GM13977 (cell line): ENCODE measurements around the gene C15orf39.
"Not testable (repeated sequence)": the region's sequence is repeated elsewhere in the genome, so short reads cannot be mapped to it uniquely, and the experiment has no call there.

Source experiments
- DNase-seq: peaks from one replicate; pipeline ENCODE4 v3.0.0; 2012; ENCODE audit warnings: low spot score
- in situ Hi-C: fragments of 300-500 bp; cut with MboI; formaldehyde crosslinking; loops from one replicate; pipeline ENCODE4 v1.12.0; 2022; ENCODE audit warnings: low sequenced_read_pairs, low pct_unique_long_range_greater_than_20kb, mixed read lengths, inconsistent platforms; ENCODE audit not compliant: unreplicated experiment
- TF ChIP-seq, protein P1 (sequence below): IDR thresholded peaks from 2 replicates; pipeline ENCODE4 v1.5.1; 2012; ENCODE audit warnings: mild to moderate bottlenecking, control low read depth; ENCODE audit not compliant: insufficient read depth; ENCODE audit errors: extremely low read depth, missing control alignments

The C15orf39 gene

DNA sequence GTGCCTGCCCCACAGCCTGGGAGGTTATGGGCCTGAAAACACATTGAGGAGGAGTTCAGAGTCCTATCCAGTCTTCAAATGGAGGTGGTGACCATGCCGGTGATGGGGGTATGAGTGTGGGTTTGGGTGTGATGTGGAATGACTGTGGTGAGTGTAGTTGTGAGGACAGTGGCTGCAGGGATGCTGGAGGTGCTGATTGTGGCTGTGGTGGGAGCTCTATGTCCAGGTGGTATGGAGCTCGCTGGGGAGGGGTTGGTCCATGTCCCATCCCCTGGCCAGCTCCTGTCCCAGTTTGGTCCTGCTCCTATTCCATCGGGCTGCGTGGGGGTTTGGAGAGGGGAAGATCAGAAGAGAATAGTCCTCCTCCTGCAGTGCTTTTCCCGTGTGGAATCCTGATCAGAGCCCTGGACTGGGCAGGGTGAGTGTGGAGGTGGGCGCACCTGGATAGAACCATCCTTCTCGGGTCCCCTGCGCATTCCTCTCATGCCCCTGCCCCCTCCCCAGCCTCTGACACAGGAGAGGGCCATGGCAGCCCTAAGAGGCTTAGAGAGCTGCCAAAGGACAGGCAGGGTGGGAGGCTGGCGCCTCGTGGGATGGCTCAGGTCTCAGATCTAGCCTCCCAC is 33.5 kb downstream of the C15orf39 start:
- TF ChIP-seq, protein P1, sequence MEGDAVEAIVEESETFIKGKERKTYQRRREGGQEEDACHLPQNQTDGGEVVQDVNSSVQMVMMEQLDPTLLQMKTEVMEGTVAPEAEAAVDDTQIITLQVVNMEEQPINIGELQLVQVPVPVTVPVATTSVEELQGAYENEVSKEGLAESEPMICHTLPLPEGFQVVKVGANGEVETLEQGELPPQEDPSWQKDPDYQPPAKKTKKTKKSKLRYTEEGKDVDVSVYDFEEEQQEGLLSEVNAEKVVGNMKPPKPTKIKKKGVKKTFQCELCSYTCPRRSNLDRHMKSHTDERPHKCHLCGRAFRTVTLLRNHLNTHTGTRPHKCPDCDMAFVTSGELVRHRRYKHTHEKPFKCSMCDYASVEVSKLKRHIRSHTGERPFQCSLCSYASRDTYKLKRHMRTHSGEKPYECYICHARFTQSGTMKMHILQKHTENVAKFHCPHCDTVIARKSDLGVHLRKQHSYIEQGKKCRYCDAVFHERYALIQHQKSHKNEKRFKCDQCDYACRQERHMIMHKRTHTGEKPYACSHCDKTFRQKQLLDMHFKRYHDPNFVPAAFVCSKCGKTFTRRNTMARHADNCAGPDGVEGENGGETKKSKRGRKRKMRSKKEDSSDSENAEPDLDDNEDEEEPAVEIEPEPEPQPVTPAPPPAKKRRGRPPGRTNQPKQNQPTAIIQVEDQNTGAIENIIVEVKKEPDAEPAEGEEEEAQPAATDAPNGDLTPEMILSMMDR = no peak
- DNase-seq = peak; percentile 17
- in situ Hi-C loops = no loop called here

DNA sequence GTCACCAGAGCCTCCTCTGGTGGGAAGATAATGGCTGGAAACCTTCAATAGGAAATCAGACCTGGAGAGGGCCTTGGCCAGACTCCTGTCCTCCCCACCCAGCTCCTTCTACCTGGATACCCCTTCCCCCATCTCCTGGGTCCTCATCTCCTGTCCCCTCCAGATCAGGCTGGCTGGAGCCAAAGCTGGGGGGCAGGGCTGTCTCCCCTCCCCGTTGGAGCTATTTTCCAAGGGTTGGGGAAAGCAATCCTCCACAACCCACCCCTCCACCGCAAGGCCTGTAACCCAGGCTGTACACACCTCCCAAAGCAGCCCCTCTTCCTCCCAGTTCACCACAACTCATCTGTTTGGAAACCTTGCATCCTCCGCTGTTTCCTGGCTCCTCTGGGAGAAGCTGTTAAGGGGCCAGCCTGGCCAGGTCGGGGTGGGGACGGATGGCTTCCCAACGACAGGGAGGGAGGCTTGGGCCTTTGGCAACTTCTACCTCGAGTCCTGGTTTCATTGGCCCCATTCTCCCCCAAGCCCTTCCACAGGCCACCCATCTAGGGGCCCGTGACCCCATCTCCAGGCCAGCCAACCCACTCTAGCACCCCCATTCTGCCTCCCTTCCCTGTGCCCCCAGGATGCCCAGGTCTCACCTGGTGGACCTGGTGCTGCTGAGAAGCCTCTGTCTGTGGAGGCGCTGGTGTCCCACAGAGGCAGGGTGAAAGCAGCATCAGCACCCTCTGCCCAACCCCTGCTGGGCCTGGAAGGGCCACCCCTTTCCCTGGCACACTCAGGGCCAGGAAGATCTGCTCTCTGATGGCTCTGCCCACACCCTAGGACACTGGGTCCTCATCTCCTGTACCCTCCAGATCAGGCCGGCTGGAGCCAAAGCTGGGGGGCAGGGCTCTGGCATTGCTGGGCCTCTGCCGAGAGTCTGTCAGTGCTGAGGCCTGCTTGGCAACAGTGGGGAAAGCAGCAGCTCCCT is 34.4 kb downstream of the C15orf39 start:
- DNase-seq = peak; percentile 10
- TF ChIP-seq, protein P1 = no peak
- in situ Hi-C loops = no loop called here

- in situ Hi-C loops = no loop called here
- DNase-seq = peak; percentile 2
- TF ChIP-seq, protein P1 = no peak
Observed at GRCh38 chr15:75237316-75237982, 35.8 kb downstream of the C15orf39 start.

GRCh38 chr15:75238150-75238549 is 36.5 kb downstream of the C15orf39 start:
- no peak for DNase-seq
- TF ChIP-seq, protein P1 = no peak
- in situ Hi-C loops = no loop called here

GRCh38 chr15:75245741-75246140 is 44.1 kb downstream of the C15orf39 start:
- DNase-seq, in situ Hi-C loops: not testable (repeated sequence)

DNA sequence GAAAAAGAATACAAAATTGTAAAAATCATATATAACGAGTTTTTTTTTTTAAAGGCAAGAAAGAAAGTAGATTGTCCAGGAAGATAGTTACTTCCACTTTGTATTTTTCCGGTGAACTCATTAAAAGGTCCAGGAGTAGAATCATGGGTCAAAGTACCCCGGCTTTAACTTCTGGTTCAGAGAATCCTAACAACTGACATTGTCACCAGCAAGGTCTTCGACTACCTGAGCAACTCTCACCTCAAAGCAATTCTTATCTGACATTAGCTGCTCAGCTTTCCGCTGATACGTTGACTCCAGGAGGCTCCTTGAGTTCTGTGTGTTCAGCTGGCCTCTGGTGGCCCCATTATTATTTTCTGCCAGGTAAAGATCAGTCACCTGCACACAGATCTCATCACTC is 47.3 kb downstream of the C15orf39 start:
- in situ Hi-C loops, DNase-seq: not testable (repeated sequence)

DNA sequence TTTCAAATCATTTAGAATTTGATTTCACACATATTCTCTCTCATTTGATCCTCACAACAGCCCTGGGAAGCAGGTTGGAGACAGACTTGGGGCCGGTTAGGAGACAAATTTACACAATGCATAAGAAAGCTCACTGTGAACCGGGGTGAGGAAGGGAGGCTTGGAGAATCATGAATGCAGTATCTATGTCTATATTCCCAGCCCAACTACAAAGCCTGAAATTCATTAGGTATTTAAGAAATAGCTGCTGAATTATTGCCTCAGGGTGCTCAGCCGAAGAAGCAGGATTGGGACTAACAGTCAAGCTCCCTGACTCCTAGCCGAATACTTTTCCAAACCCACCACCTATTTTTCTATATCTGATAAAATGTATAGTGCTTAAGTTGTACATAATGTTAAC is 48.0 kb downstream of the C15orf39 start:
- TF ChIP-seq, protein P1 = no peak
- in situ Hi-C loops = no loop called here
- DNase-seq = no peak

DNA sequence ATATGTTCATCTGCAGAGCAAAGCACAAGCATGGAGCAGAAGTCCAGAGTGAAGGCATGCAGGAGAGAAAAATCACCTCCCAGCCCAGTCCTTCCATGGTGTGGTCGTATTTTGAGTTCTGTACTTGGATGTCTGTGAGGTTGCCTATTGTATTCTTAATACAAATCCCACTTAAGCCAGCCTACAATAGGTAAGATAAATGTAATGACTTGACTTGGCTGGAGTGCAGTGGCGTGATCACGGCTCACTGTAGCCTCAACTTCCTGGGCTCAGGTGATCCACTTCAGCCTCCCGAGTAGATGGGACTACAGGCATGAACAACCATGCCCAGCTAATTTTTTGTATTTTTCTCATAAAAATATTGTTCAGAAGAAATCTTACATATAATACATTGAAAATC is 49.7 kb downstream of the C15orf39 start:
- in situ Hi-C loops, DNase-seq: not testable (repeated sequence)

DNA sequence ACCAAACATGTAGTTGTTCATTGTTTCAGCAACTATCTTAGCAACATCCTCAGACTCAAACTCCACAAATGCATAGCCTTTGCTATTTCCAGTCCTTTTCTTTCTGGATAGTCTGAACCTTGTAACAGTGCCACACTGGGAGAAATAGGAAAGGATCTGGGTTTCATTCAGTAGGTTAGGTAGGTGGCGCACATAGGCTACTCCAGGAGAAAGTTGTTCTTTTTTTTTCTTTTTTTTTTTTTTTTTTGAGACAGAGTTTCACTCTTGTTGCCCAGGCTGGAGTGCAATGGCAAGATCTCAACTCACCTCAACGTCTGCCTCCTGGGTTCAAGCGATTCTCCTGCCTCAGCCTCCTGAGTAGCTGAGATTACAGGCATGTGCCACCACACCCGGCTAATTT is 50.6 kb downstream of the C15orf39 start:
- in situ Hi-C loops, DNase-seq: not testable (repeated sequence)

DNA sequence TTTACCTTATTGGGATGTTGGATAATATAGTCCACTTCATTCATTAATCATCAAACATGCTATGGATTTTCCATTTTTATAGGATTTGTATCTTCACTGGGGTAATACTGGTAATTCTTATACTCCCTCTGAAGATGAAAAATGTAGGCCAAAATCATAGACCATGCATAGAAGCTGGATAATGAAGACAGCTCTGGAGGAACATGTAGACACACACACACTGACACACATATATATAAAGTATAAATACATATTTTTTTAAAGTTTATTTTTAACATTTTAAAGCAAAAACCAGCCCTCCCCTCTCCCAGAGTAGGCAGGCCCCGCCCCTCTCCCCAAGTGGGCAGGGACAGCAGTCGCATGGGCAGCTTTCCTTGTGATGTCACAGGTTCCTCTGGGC is 56.4 kb downstream of the C15orf39 start, which contains the start of gene GOLGA6C:
Gene GOLGA6C (plus strand): TSS at position 301 of the 400 bp plus-strand sequence. CDS start 265 bp downstream, outside the sequence.
- in situ Hi-C loops, DNase-seq: not testable (repeated sequence)
